Ovary (tissue), 3 donors: ENCODE data around the gene ZSWIM6.

Experiments
- CTCF ChIP-seq, 3 donors: fragments of 450-650 bp in 2 of 3; fragments of 200-600 bp in 1 of 3; IDR thresholded peaks; one replicate each; pipeline versions ENCODE4 v1.5.1 to v1.8.0; 2016 to 2022; ENCODE audit warnings: antibody characterized with exemption in 3 of 3, mild to moderate bottlenecking in 1 of 3
- EP300 ChIP-seq: sonication (generic); formaldehyde crosslinking; IDR thresholded peaks from one replicate; pipeline ENCODE4 v1.6.1; 2017; ENCODE audit warnings: antibody characterized with exemption
- POLR2A ChIP-seq: fragments of 450-650 bp; IDR thresholded peaks from one replicate; pipeline ENCODE4 v1.6.1; 2017; ENCODE audit warnings: antibody characterized with exemption, mild to moderate bottlenecking, moderate library complexity
- donor health status: DM: no; HTN: no; CAD: no.

GRCh38 chr5:61327760-61328753, 4.0 kb upstream of the ZSWIM6 start:
- no peak for TF ChIP-seq CTCF (IDR thresholded peaks at IDR 0.05)
- TF ChIP-seq POLR2A, result no peak
- no peak for TF ChIP-seq EP300
